HEK293T (cell line): ENCODE results near the gene RPL41.

ENCODE experiments used
- CTCF ChIA-PET: fragments of 350-600 bp; formaldehyde crosslinking; extraction: SDS; loops from one replicate; lab custom pipeline; 2021; ENCODE audit warnings: antibody characterized with exemption, inconsistent platforms; lab: Yijun Ruan, JAX
- POLR2A ChIA-PET: fragments of 350-600 bp; formaldehyde crosslinking; extraction: SDS; loops from one replicate; lab custom pipeline; 2020; ENCODE audit warnings: antibody characterized with exemption, inconsistent platforms; lab: Yijun Ruan, JAX
- DNase-seq: peaks from one replicate; pipeline ENCODE4 v3.0.0; 2012; ENCODE audit warnings: mixed read lengths; ENCODE audit errors: extremely low spot score
- ARNT ChIP-seq: fragments of 450-650 bp; IDR thresholded peaks from 2 replicates; pipeline ENCODE4 v1.6.1; 2017; ENCODE audit warnings: mild to moderate bottlenecking
- BHLHE40 ChIP-seq: fragments of 450-650 bp; IDR thresholded peaks from 2 replicates; pipeline ENCODE4 v1.6.1; 2016; ENCODE audit warnings: mild to moderate bottlenecking, moderate library complexity, borderline replicate concordance
- CTBP1 ChIP-seq: fragments of 450-650 bp; IDR thresholded peaks from 2 replicates; pipeline ENCODE4 v1.6.1; 2016; ENCODE audit warnings: borderline replicate concordance
- ELF4 ChIP-seq: fragments of 450-650 bp; IDR thresholded peaks from 2 replicates; pipeline ENCODE4 v1.6.1; 2017; ENCODE audit warnings: antibody characterized with exemption
- FOXA1 ChIP-seq: fragments of 450-650 bp; IDR thresholded peaks from 2 replicates; pipeline ENCODE4 v1.6.1; 2016; ENCODE audit warnings: mild to moderate bottlenecking
- FOXK2 ChIP-seq: fragments of 450-650 bp; IDR thresholded peaks from 2 replicates; pipeline ENCODE4 v1.6.1; 2016; ENCODE audit warnings: mild to moderate bottlenecking
- FOXM1 ChIP-seq: fragments of 450-650 bp; IDR thresholded peaks from 2 replicates; pipeline ENCODE4 v1.6.1; 2017; ENCODE audit warnings: mild to moderate bottlenecking, borderline replicate concordance
- HDGF ChIP-seq: fragments of 450-650 bp; IDR thresholded peaks from 2 replicates; pipeline ENCODE4 v1.6.1; 2017; ENCODE audit warnings: antibody characterized with exemption, borderline replicate concordance
- L3MBTL2 ChIP-seq: fragments of 450-650 bp; conservative IDR thresholded peaks from 2 replicates; pipeline ENCODE4 v1.6.1; 2016; ENCODE audit warnings: mild to moderate bottlenecking
- LEF1 ChIP-seq: fragments of 450-650 bp; IDR thresholded peaks from 2 replicates; pipeline ENCODE4 v1.6.1; 2017; ENCODE audit warnings: mild to moderate bottlenecking, borderline replicate concordance
- NFRKB ChIP-seq: fragments of 450-650 bp; IDR thresholded peaks from 2 replicates; pipeline ENCODE4 v1.6.1; 2016; ENCODE audit warnings: mild to moderate bottlenecking, moderate library complexity
- SP1 ChIP-seq: fragments of 450-650 bp; IDR thresholded peaks from 2 replicates; pipeline ENCODE4 v1.6.1; 2017
- SUZ12 ChIP-seq: fragments of 450-650 bp; IDR thresholded peaks from 2 replicates; pipeline ENCODE4 v1.6.1; 2016; ENCODE audit warnings: mild to moderate bottlenecking
- TARDBP ChIP-seq: fragments of 450-650 bp; IDR thresholded peaks from 2 replicates; pipeline ENCODE4 v1.6.1; 2016
- ZNF384 ChIP-seq: fragments of 450-650 bp; IDR thresholded peaks from 2 replicates; pipeline ENCODE4 v1.6.1; 2016
- TF ChIP-seq, protein P1 (sequence below): fragments of 450-650 bp; IDR thresholded peaks from 2 replicates; pipeline ENCODE4 v1.6.1; 2016

RPL41 gene

DNA sequence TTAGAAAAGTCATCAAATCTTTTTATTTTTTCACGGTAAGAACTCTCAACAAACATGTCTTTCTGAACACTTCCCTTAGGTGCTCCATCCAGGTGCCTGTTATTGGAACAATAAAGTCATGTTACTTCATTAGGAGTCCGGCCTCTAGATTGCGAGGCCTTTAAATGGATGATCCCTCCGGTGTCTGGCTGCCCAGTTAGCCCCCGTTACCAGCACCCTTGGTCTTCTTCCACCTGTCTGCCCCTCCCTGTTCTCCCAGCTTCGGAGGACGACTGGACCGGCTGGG lies 12.7 kb upstream of the RPL41 start:
- POLR2A ChIA-PET: interaction anchor here (0.6 to 6.1 kb wide), 27 partner anchors 9 to 345 kb away, joined by 3 to 122 read pairs (median 5); partner anchors contain the start of genes CNPY2, ERBB3, ESYT1 and RAB5B
- DNase-seq: no peak
- TF ChIP-seq ELF4: no peak
- TF ChIP-seq FOXK2: no peak
- TF ChIP-seq TARDBP: no peak
- TF ChIP-seq HDGF: no peak
- no peak for TF ChIP-seq FOXA1
- no peak for TF ChIP-seq SP1
- TF ChIP-seq BHLHE40: no peak
- TF ChIP-seq, protein P1, sequence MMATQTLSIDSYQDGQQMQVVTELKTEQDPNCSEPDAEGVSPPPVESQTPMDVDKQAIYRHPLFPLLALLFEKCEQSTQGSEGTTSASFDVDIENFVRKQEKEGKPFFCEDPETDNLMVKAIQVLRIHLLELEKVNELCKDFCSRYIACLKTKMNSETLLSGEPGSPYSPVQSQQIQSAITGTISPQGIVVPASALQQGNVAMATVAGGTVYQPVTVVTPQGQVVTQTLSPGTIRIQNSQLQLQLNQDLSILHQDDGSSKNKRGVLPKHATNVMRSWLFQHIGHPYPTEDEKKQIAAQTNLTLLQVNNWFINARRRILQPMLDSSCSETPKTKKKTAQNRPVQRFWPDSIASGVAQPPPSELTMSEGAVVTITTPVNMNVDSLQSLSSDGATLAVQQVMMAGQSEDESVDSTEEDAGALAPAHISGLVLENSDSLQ: no peak
- no peak for TF ChIP-seq NFRKB
- TF ChIP-seq ARNT: no peak
- no peak for TF ChIP-seq CTBP1
- TF ChIP-seq FOXM1: no peak
- no peak for TF ChIP-seq LEF1
- no peak for TF ChIP-seq SUZ12
- TF ChIP-seq L3MBTL2: no peak
- no peak for TF ChIP-seq ZNF384
- CTCF ChIA-PET: interaction anchor here (0.7 to 1.6 kb wide), 4 partner anchors 9 to 86 kb away, joined by 3 to 9 read pairs (median 4); partner anchors contain the start of gene SMARCC2

DNA sequence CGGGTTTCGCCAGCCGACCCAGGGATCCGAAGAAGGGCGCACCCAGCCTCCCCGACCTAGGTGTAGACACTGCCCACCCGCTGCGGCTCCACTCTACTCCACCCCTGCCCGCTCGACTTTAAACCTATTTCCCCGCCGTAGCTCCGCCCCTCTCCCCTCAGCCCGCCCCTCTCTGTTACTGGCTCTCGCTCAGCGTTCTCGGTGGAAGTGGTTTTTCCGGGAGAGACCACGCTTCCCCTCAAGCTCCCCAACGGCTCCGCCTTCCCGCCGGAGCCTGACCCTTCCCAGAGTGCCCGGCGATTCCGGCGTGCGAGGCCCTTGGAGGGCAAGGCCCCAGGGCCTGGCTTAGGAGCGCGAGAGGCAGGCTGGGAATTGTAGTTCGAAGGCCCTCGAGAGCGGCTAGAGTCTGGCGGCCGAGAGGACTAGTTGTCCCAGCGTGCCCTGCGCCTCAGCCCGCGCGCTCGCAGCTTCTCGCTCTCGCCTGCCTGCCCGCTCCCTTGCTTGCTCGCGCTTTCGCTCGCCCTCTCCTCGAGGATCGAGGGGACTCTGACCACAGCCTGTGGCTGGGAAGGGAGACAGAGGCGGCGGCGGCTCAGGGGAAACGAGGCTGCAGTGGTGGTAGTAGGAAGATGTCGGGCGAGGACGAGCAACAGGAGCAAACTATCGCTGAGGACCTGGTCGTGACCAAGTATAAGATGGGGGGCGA lies 12.2 kb upstream of the RPL41 start, which contains the start of gene PA2G4:
Gene PA2G4, plus strand, starts transcription at position 451 of the 706 bp plus-strand sequence. Its CDS starts 179 bp downstream, at position 630.
- TF ChIP-seq ARNT (no peak), L3MBTL2 (peak; percentile 97)
- DNase-seq: peak; percentile 95
- ChIA-PET POLR2A (interaction anchor here (0.6 to 6.1 kb wide), 28 partner anchors 9 to 345 kb away, joined by 3 to 122 read pairs (median 6); partner anchors contain the start of genes CNPY2, ERBB3, ESYT1 and RAB5B), CTCF (interaction anchor here (0.7 to 1.6 kb wide), 4 partner anchors 9 to 85 kb away, joined by 3 to 9 read pairs (median 4); partner anchors contain the start of gene SMARCC2)

- TF ChIP-seq L3MBTL2: peak; percentile 12; the same call in 1 of the 2 replicates
- TF ChIP-seq FOXK2: no peak
- CTCF ChIA-PET: interaction anchor here (1.6 kb wide), 1 partner anchor 85 kb away, joined by 5 read pairs; the partner anchor contains the start of gene SMARCC2
- no peak for DNase-seq
- POLR2A ChIA-PET: interaction anchor here (0.7 to 6.1 kb wide), 15 partner anchors 8 to 366 kb away, joined by 3 to 122 read pairs (median 7); partner anchors contain the start of genes ERBB3, ESYT1, RPL41 and SMARCC2
Observed at GRCh38 chr12:56104815-56105608, 11.4 kb upstream of the RPL41 start.

GRCh38 chr12:56105609-56105902 lies 10.9 kb upstream of the RPL41 start:
- no peak for TF ChIP-seq FOXM1
- TF ChIP-seq HDGF: no peak
- no peak for TF ChIP-seq TARDBP
- no peak for TF ChIP-seq SP1
- no peak for TF ChIP-seq ELF4
- TF ChIP-seq ARNT: no peak
- no peak for TF ChIP-seq CTBP1
- TF ChIP-seq NFRKB: no peak
- no peak for TF ChIP-seq SUZ12
- TF ChIP-seq, protein P1: no peak; the same call in 1 of the 2 replicates
- TF ChIP-seq ZNF384: no peak
- TF ChIP-seq FOXK2: no peak
- TF ChIP-seq BHLHE40: no peak
- TF ChIP-seq L3MBTL2: no peak
- no peak for TF ChIP-seq FOXA1
- TF ChIP-seq LEF1: no peak
- ChIA-PET POLR2A (interaction anchor here (0.7 to 6.1 kb wide), 8 partner anchors 12 to 367 kb away, joined by 3 to 122 read pairs (median 14); partner anchors contain the start of genes ERBB3, ESYT1, RPL41 and SMARCC2), CTCF (no interaction called here)
- DNase-seq: no peak

DNA sequence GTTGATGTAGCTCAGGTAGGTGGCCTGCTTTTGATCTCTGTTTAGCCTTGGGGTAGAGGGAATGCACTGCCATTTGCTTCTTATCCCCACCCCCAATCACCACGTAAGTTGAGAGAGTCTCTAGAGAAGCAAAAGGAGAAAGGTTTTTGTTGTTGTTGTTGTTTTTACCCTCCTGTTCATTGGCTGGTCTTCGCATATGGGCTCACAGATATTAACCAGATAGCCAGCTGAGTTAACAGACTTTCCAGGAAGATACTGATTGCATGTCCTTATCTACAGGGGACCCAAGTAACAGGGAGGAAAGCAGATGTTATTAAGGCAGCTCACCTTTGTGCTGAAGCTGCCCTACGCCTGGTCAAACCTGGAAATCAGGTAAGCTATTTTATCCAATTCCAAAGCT lies 9.2 kb upstream of the RPL41 start:
- DNase-seq: no peak
- ChIA-PET POLR2A (interaction anchor here (1.2 to 1.4 kb wide), 4 partner anchors 10 to 28 kb away, joined by 4 to 7 read pairs (median 5); partner anchors contain the start of genes ERBB3, ESYT1, RPL41 and ZC3H10), CTCF (interaction anchor here (0.7 kb wide), 1 partner anchor 12 kb away, joined by 3 read pairs; no protein-coding TSS in a partner anchor)
- no peak for TF ChIP-seq TARDBP

- TF ChIP-seq CTBP1 (no peak), L3MBTL2 (no peak), TARDBP (no peak), FOXK2 (no peak), SP1 (no peak), LEF1 (no peak), FOXM1 (no peak), HDGF (no peak), ELF4 (no peak), NFRKB (no peak)
- TF ChIP-seq, protein P1: no peak
- ChIA-PET CTCF (no interaction called here), POLR2A (no interaction called here)
- no peak for DNase-seq
Observed at GRCh38 chr12:56110571-56110970, 5.9 kb upstream of the RPL41 start.
